HUES64 (cell line): ENCODE results near the gene PLEKHA8.

ENCODE experiments used
- H3K27ac ChIP-seq: 2 replicates; pipeline ENCODE4 v1.7.0; 2013; ENCODE audit warnings: low read depth, low read length, inconsistent platforms
- H3K27me3 ChIP-seq: 2 replicates; pipeline ENCODE4 v1.6.1; 2013; ENCODE audit warnings: mild to moderate bottlenecking, low read length; ENCODE audit not compliant: insufficient read depth
- H3K36me3 ChIP-seq: 2 replicates; pipeline ENCODE4 v1.6.1; 2013; ENCODE audit warnings: mild to moderate bottlenecking, low read length; ENCODE audit not compliant: insufficient read depth
- H3K4me1 ChIP-seq: 2 replicates; pipeline ENCODE4 v1.6.1; 2013; ENCODE audit warnings: mild to moderate bottlenecking, low read length, moderate library complexity; ENCODE audit not compliant: insufficient read depth
- H3K4me3 ChIP-seq: 2 replicates; pipeline ENCODE4 v1.5.1; 2013; ENCODE audit warnings: mild to moderate bottlenecking, low read length, moderate library complexity
- H3K9ac ChIP-seq: 2 replicates; pipeline ENCODE4 v1.6.1; 2013; ENCODE audit warnings: mild to moderate bottlenecking, low read depth, low read length
- H3K9me3 ChIP-seq: 2 replicates; pipeline ENCODE4 v1.6.1; 2013; ENCODE audit warnings: low read depth, low read length; ENCODE audit not compliant: insufficient read depth
- WGBS: fragments of 150-250, 120-280 bp; methylation state at CpG from one replicate; pipeline ENCODE4 v1.1.7; 2013; ENCODE audit warnings: missing lambda C conversion rate; 5-methylcytosine and 5-hydroxymethylcytosine counted together

PLEKHA8 gene

GRCh38 chr7:30170476-30171205 lies 142.4 kb downstream of the PLEKHA8 start:
- Histone ChIP-seq H3K4me1 (peaks cover 36% of the 10 kb centered on the region), H3K36me3 (no peaks in the 10 kb centered on the region), H3K27ac (no peak overlapping the region), H3K9me3 (no peaks in the 10 kb centered on the region), H3K27me3 (peaks cover 33% of the 10 kb centered on the region), H3K9ac (no peak overlapping the region), H3K4me3 (no peak overlapping the region)
- 91% methylated on average over 6 of the region's 6 CpGs for whole genome bisulfite sequencing

- Histone ChIP-seq H3K36me3 (no peaks in the 10 kb centered on the region), H3K9me3 (no peaks in the 10 kb centered on the region), H3K27me3 (peaks cover 31% of the 10 kb centered on the region), H3K4me1 (peaks cover 28% of the 10 kb centered on the region), H3K9ac (no peak overlapping the region), H3K4me3 (no peak overlapping the region), H3K27ac (no peak overlapping the region)
- WGBS: 82% methylated on average over 9 of the region's 9 CpGs
These were observed 143.7 kb downstream of the PLEKHA8 start for GRCh38 chr7:30171766-30172447.

GRCh38 chr7:30172451-30172850 lies 144.2 kb downstream of the PLEKHA8 start:
- H3K4me1 ChIP-seq: peaks cover 28% of the 10 kb centered on the region
- H3K9me3 ChIP-seq: no peaks in the 10 kb centered on the region
- H3K4me3 ChIP-seq: no peak overlapping the region
- H3K9ac ChIP-seq: no peak overlapping the region
- WGBS: 91% methylated on average over 3 of the region's 3 CpGs
- H3K27me3 ChIP-seq: peaks cover 25% of the 10 kb centered on the region
- no peaks in the 10 kb centered on the region for H3K36me3 ChIP-seq
- no peak overlapping the region for H3K27ac ChIP-seq

- no peaks in the 10 kb centered on the region for H3K9me3 ChIP-seq
- no peaks in the 10 kb centered on the region for H3K36me3 ChIP-seq
- H3K4me3 ChIP-seq: no peak overlapping the region
- peaks cover 17% of the 10 kb centered on the region for H3K27me3 ChIP-seq
- peaks cover 22% of the 10 kb centered on the region for H3K4me1 ChIP-seq
- WGBS: 83% methylated on average over 13 of the region's 13 CpGs
- no peak overlapping the region for H3K27ac ChIP-seq
- H3K9ac ChIP-seq: no peak overlapping the region
These were observed 145.1 kb downstream of the PLEKHA8 start for GRCh38 chr7:30173058-30173897.

GRCh38 chr7:30175180-30175579 lies 147.0 kb downstream of the PLEKHA8 start:
- H3K27ac ChIP-seq: no peak overlapping the region
- H3K9ac ChIP-seq: no peak overlapping the region
- no peak overlapping the region for H3K4me3 ChIP-seq
- 85% methylated on average over 3 of the region's 3 CpGs for WGBS
- 0 out of 2 replicates have a peak, but pooled peaks cover 3% of the 10 kb centered on the region for H3K27me3 ChIP-seq
- no peaks in the 10 kb centered on the region for H3K36me3 ChIP-seq
- H3K4me1 ChIP-seq: peaks cover 6% of the 10 kb centered on the region
- H3K9me3 ChIP-seq: no peaks in the 10 kb centered on the region

- Histone ChIP-seq H3K27me3 (0 out of 2 replicates have a peak, but pooled peaks cover 3% of the 10 kb centered on the region), H3K27ac (no peak overlapping the region), H3K36me3 (no peaks in the 10 kb centered on the region), H3K9me3 (no peaks in the 10 kb centered on the region), H3K9ac (no peak overlapping the region), H3K4me3 (no peak overlapping the region), H3K4me1 (peaks cover 6% of the 10 kb centered on the region)
- WGBS: 92% methylated on average over 7 of the region's 7 CpGs
These were observed 147.5 kb downstream of the PLEKHA8 start for GRCh38 chr7:30175636-30176147.

GRCh38 chr7:30176463-30177109 lies 148.4 kb downstream of the PLEKHA8 start:
- Histone ChIP-seq H3K4me3 (no peak overlapping the region), H3K27me3 (no peaks in the 10 kb centered on the region), H3K27ac (no peak overlapping the region), H3K36me3 (no peaks in the 10 kb centered on the region), H3K9ac (no peak overlapping the region), H3K9me3 (no peaks in the 10 kb centered on the region), H3K4me1 (peaks cover 6% of the 10 kb centered on the region)
- WGBS: 80% methylated on average over 6 of the region's 6 CpGs

GRCh38 chr7:30177186-30177585 lies 149.0 kb downstream of the PLEKHA8 start:
- 92% methylated on average over 5 of the region's 5 CpGs for WGBS
- Histone ChIP-seq H3K4me1 (peaks cover 6% of the 10 kb centered on the region), H3K9me3 (no peaks in the 10 kb centered on the region), H3K4me3 (no peak overlapping the region), H3K27ac (no peak overlapping the region), H3K36me3 (no peaks in the 10 kb centered on the region), H3K9ac (no peak overlapping the region), H3K27me3 (no peaks in the 10 kb centered on the region)

- Histone ChIP-seq H3K4me1 (no peaks in the 10 kb centered on the region), H3K9ac (no peak overlapping the region), H3K36me3 (no peaks in the 10 kb centered on the region), H3K9me3 (no peaks in the 10 kb centered on the region), H3K27me3 (no peaks in the 10 kb centered on the region), H3K4me3 (no peak overlapping the region), H3K27ac (no peak overlapping the region)
- 84% methylated on average over 3 of the region's 3 CpGs for WGBS
These were observed 149.8 kb downstream of the PLEKHA8 start for GRCh38 chr7:30177965-30178364.

GRCh38 chr7:30178748-30179436 lies 150.7 kb downstream of the PLEKHA8 start:
- 88% methylated on average over 3 of the region's 3 CpGs for WGBS
- Histone ChIP-seq H3K4me3 (no peak overlapping the region), H3K36me3 (no peaks in the 10 kb centered on the region), H3K9me3 (no peaks in the 10 kb centered on the region), H3K4me1 (no peaks in the 10 kb centered on the region), H3K27me3 (no peaks in the 10 kb centered on the region), H3K27ac (no peak overlapping the region), H3K9ac (no peak overlapping the region)
